Activated CD4-positive, alpha-beta T cell treated with anti-CD3 and anti-CD28 coated beads for 1 hour (primary cell): Measurements from ENCODE around the gene ABHD11.
"Not testable (repeated sequence)": the region's sequence is repeated elsewhere in the genome, so short reads cannot be mapped to it uniquely, and the experiment has no call there.

Experiments used
- DNase-seq: peaks from one replicate; pipeline ENCODE4 v3.0.0-alpha.2; 2020

The ABHD11 gene

GRCh38 chr7:73738612-73739386 is at the start of gene ABHD11:
ABHD11 (minus strand) TSS chr7:73738802; CDS start chr7:73738770, 32 bp downstream.
- DNase-seq = peak; percentile 98

DNA sequence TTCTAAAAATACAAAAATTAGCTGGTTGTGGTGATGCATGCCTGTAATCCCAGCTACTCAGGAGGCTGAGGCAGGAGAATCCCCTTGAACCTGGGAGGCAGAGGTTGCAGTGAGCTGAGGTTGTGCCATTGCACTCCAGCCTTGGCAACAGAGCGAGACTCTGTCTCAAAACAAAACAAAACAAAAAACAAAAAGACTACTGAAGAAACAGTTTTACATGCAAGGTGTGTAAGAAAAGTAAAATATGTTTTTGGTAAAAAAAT is 49.1 kb upstream of the ABHD11 start:
- not testable (repeated sequence) for DNase-seq

- no peak for DNase-seq
Measured at GRCh38 chr7:73786588-73786987, 48.0 kb upstream of the ABHD11 start.

DNA sequence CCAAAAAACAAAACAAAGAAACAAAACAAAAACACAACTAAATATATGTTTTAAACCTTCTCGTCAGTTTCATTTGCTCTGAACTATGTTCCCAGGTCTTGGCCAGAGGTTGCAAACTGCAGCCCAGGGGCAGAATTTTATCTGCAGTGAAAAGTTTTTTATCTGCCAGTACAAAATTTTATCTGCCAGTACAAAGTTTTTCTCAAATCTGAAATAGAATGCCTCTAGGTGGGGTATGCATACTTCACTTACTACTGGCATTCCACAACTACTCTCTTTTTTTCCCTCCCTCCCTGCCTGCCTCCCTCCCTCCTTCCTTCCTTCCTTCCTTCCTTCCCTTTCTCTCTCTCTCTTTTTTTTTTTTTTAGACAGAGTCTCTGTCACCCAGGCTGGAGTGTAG is 40.9 kb upstream of the ABHD11 start:
- no peak for DNase-seq

GRCh38 chr7:73778801-73779389 is 40.3 kb upstream of the ABHD11 start:
- no peak for DNase-seq

DNA sequence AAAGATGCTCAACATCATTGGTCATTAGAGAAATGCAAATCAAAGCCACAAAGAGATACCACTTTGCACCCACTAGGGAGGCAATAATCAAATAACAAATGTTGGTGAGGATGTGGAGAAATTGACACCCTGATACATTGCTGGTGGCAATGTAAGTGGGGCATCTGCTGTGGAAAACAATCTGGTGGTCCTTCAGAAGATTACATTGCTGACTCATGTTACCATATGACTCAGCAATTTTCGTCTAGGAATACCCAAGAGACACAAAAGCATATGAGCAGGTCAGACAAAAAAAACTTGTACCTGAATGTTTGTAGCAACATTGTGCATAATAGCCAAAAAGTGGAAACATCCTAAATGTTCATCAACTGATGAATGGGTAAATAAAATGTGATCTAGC is 36.3 kb upstream of the ABHD11 start:
- DNase-seq = no peak

DNA sequence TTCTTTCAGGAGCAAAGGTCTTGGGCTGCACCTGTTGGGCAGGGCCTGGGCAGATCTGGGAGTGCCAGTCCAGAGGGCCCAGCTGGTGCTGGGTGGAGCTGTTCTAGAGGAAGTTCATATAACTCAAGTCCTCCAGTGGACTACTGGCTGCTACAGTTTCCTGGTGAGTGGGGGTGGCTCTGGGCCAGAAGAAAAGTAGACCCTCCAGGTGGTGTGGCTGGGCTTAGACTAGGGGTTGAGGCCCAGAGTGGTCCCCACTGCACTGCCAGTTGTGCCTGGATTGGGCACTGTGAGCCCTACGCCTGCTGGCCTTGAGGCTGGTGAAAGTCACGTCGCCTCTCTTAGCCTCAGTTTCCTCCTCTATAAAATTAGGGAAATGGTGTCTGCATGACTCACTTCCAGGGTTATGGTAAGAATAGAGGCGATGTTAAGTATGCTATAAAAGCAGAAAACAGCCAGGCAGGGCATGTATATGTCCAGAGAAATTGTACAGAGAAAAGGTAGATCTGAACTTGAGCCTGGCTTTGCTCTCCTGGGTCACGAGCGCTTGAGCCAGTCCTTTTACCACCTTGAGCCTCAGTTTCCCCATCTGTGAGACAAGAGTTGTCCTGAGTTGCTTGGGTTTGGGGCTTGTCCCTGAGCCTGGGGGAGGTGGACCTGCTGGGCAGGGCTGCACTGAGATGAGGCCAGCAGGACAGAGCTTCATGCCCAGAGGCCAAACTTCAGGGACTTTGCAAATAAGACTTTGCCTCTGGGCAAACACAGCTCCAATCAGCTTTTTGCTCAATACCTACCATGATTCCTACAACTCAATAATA is 35.3 kb upstream of the ABHD11 start:
- no peak for DNase-seq

- DNase-seq = no peak
Measured at GRCh38 chr7:73770860-73771670, 32.5 kb upstream of the ABHD11 start.

DNA sequence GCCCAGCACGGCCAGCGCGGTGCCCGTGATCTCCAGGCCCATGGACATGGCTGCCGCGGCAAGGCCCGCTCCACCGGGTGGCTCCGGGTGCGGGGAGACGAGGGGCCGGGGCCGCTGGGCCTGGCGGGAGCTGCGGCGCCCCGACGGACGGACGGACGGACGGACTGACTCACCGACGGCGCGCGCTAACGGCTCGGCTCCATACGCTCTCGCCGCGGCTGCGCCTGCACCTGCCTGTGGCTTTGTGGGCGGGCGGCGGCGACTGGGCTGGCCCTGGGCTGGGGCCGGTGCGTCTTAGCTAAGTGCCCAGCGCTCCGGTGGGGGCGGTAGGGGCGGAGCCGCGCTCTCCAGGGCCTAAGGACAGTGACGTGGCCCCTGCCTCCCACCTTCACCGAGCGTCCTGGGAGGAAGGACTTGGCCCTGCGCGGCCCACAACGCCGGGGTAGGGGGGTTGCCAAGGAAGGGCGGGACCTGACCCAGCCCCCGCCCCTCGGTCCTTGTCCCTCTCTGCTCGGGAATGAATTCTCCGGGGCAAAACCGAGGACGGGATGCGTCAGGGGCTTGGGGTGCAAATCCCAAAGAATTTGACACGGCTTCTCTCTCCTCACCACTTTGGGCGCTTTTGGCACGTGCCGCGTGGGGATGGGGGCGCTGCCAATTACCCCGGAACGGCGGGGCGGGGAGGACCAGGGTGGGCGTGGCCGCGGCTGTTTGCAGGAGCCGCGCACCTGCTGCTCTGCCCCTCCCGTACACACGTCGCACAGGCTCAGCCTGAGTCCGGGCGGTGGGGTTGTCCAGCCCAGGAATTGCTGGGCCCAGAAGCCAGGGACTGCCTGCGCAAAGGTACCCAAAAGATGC is 31.6 kb upstream of the ABHD11 start, which contains the start of gene CLDN3:
CLDN3 (minus strand) TSS at position 269 of the 858 bp plus-strand sequence; CDS start at position 48, 221 bp downstream.
- no peak for DNase-seq

GRCh38 chr7:73769481-73770001 is 30.9 kb upstream of the ABHD11 start:
- DNase-seq = no peak

GRCh38 chr7:73768641-73769480 is 30.3 kb upstream of the ABHD11 start:
- DNase-seq = no peak

GRCh38 chr7:73766556-73767229 is 28.1 kb upstream of the ABHD11 start:
- no peak for DNase-seq

DNA sequence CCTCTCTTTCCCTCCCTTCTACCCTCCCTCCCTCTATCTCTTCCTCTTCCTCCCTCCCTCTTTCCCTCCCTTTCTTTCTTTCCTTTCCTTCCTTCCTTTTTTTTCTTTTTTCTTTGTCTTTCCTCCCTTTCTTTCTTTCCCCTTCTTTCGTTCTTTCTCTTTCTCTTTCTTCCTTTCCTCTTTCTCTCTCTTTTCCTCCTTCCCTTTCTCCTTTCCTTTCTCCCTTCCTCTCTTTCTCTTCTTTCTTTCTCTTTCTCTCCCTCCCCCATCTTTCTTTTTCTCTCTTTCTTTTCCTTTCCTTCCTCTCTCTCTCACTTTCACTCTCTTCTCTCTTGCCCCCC is 24.0 kb upstream of the ABHD11 start:
- DNase-seq = no peak

- no peak for DNase-seq
Measured at GRCh38 chr7:73761854-73762658, 23.5 kb upstream of the ABHD11 start.

GRCh38 chr7:73758581-73759138 is 20.1 kb upstream of the ABHD11 start:
- DNase-seq = no peak

- DNase-seq = no peak
Measured at GRCh38 chr7:73749931-73750776, 11.6 kb upstream of the ABHD11 start.

GRCh38 chr7:73746378-73746777 is 7.8 kb upstream of the ABHD11 start:
- DNase-seq = no peak
